Panc1 (cell line): Measurements from ENCODE around the gene GULP1.

Experiments
- CTCF ChIP-seq: fragments of 450-650 bp; IDR thresholded peaks from 2 replicates; pipeline ENCODE4 v1.5.1; 2017; ENCODE audit warnings: mild to moderate bottlenecking
- POLR2AphosphoS5 ChIP-seq: IDR thresholded peaks from 2 replicates; pipeline ENCODE4 v1.6.1; 2012; ENCODE audit warnings: mild to moderate bottlenecking, low read depth, low read length, moderate library complexity

- TF ChIP-seq CTCF = no peak
- no peak for TF ChIP-seq POLR2AphosphoS5
These were observed 124.7 kb downstream of the GULP1 start for GRCh38 chr2:188416367-188416766.
